K562 (cell line): ENCODE measurements around the gene LUC7L.
A peak's percentile ranks its signal among the peaks of the same experiment; 100 is the strongest.

ENCODE experiments used
- BHLHE40 ChIP-seq: IDR thresholded peaks from 2 replicates; pipeline ENCODE4 v1.6.1; 2011; ENCODE audit warnings: low read length, improper control_type of control experiment
- CREBBP ChIP-seq: IDR thresholded peaks from one replicate; pipeline ENCODE4 v1.6.1; 2012; ENCODE audit warnings: low read depth, mild to moderate bottlenecking, control low read depth, inconsistent platforms, low read length
- DNMT1 ChIP-seq: fragments of 450-650 bp; IDR thresholded peaks from 2 replicates; pipeline ENCODE4 v1.6.1; 2016; ENCODE audit warnings: antibody characterized with exemption, mild to moderate bottlenecking
- EP400 ChIP-seq: fragments of 450-650 bp; IDR thresholded peaks from 2 replicates; pipeline ENCODE4 v1.6.1; 2017; ENCODE audit warnings: antibody characterized with exemption, mild to moderate bottlenecking, moderate library complexity
- EZH2 ChIP-seq: IDR thresholded peaks from 2 replicates; pipeline ENCODE4 v1.6.1; 2012; ENCODE audit warnings: low read depth, mild to moderate bottlenecking, inconsistent platforms, low read length, borderline replicate concordance
- MAFG ChIP-seq: fragments of 450-650 bp; conservative IDR thresholded peaks from 2 replicates; pipeline ENCODE4 v1.6.1; 2016; ENCODE audit warnings: missing genetic modification characterization, missing compliant biosample characterization
- MTF1 ChIP-seq: fragments of 250-450 bp; sonication (Bioruptor Pico); IDR thresholded peaks from 2 replicates; pipeline ENCODE4 v1.9.0; 2021; ENCODE audit warnings: moderate library complexity, mild to moderate bottlenecking, inconsistent platforms, borderline replicate concordance
- POLR2A ChIP-seq: fragments of 450-650 bp; conservative IDR thresholded peaks from 2 replicates; pipeline ENCODE4 v1.6.1; 2016
- SETDB1 ChIP-seq: IDR thresholded peaks from one replicate; pipeline ENCODE4 v1.6.1; 2012; ENCODE audit warnings: low read length, control low read depth, inconsistent platforms
- SIN3B ChIP-seq: fragments of 450-650 bp; IDR thresholded peaks from 2 replicates; pipeline ENCODE4 v1.6.1; 2017; ENCODE audit warnings: low read depth, mild to moderate bottlenecking, moderate library complexity
- ZC3H8 ChIP-seq: fragments of 450-650 bp; IDR thresholded peaks from 2 replicates; pipeline ENCODE4 v1.6.1; 2017
- ZSCAN32 ChIP-seq: fragments of 450-650 bp; formaldehyde crosslinking; IDR thresholded peaks from 2 replicates; pipeline ENCODE4 v1.4.0; 2020; ENCODE audit warnings: mild to moderate bottlenecking, moderate library complexity
- TF ChIP-seq, protein P1 (sequence below): sonication (generic); formaldehyde crosslinking; IDR thresholded peaks from 2 replicates; pipeline ENCODE4 v1.4.0; 2020; ENCODE audit warnings: mild to moderate bottlenecking, missing genetic modification reagents
- TF ChIP-seq, protein P2 (sequence below): fragments of 450-650 bp; formaldehyde crosslinking; IDR thresholded peaks from 2 replicates; pipeline ENCODE4 v1.4.0; 2022; ENCODE audit warnings: missing genetic modification characterization

DNA sequence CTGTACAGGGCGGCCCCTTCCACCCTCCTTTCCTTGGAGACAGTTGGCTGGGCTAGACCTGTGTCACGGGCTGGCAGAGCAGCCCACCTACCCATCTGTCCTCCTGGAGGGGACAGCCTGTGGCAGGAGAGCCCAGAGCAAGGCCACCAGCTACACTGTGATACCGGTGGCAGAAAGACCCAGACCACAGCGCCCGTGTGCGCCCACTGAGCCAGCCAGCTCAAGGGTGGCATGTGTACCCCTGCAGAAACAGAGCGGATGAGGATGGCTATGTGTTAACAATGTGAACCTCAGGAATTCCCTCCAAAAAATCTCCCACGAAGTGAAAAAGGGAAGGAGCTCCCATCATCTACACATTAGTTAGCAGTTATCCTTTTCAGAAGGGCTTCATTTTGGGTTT is 41.9 kb downstream of the LUC7L start:
- TF ChIP-seq EP400 (no peak), ZC3H8 (no peak), MAFG (tag) (no peak), BHLHE40 (no peak), CREBBP (no peak), DNMT1 (no peak), POLR2A (peak; percentile 53), SIN3B (no peak), SETDB1 (no peak), MTF1 (CRISPR knock-in tag) (no peak), EZH2 (no peak), ZSCAN32 (no peak)
- TF ChIP-seq, protein P1, sequence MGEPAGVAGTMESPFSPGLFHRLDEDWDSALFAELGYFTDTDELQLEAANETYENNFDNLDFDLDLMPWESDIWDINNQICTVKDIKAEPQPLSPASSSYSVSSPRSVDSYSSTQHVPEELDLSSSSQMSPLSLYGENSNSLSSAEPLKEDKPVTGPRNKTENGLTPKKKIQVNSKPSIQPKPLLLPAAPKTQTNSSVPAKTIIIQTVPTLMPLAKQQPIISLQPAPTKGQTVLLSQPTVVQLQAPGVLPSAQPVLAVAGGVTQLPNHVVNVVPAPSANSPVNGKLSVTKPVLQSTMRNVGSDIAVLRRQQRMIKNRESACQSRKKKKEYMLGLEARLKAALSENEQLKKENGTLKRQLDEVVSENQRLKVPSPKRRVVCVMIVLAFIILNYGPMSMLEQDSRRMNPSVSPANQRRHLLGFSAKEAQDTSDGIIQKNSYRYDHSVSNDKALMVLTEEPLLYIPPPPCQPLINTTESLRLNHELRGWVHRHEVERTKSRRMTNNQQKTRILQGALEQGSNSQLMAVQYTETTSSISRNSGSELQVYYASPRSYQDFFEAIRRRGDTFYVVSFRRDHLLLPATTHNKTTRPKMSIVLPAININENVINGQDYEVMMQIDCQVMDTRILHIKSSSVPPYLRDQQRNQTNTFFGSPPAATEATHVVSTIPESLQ (CRISPR knock-in tag), result no peak
- TF ChIP-seq, protein P2, sequence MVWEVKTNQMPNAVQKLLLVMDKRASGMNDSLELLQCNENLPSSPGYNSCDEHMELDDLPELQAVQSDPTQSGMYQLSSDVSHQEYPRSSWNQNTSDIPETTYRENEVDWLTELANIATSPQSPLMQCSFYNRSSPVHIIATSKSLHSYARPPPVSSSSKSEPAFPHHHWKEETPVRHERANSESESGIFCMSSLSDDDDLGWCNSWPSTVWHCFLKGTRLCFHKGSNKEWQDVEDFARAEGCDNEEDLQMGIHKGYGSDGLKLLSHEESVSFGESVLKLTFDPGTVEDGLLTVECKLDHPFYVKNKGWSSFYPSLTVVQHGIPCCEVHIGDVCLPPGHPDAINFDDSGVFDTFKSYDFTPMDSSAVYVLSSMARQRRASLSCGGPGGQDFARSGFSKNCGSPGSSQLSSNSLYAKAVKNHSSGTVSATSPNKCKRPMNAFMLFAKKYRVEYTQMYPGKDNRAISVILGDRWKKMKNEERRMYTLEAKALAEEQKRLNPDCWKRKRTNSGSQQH, result no peak
